ENCODE measurements around the gene KRT81. TPM values are rescaled to one million over a fixed set of nuclear protein-coding genes. Genes with fewer than 3 reads are reported as not detected.

KRT81 gene
- polyA plus RNA-seq, 3 donors: not detected

DNA sequence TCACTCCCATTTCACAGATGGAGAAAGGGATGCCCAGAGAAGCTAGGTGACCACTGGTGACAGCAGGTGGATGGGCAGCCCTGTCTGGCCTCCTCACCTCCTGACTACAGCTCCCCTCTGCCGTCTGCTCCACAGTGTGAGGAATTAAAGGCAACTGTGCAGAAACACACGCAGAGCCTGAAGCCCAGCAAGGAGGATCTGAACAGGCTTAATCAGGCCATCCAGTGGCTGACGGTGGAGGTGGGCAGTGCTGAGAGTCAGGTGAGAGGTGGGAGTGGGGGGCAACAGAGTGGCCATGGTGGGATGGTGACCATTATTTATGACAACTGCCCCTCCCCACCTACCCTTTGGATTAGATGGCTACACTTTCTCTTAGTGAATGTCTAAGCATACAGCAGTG lies 15.6 kb downstream of the KRT81 start:
- Mint-ChIP-seq H3K27me3 (ENCODE audit: low read depth in 3 of 3) (peaks cover 19 to 43% (median 22%) of the 10 kb centered on the region in 3 donors), H3K4me3 (no peak overlapping the region), H3K9me3 (peaks cover 0 to 1% (median 0%) of the 10 kb centered on the region in 7 donors), H3K4me1 (peaks cover 32% of the 10 kb centered on the region), H3K36me3 (no peaks in the 10 kb centered on the region), H3K27ac (no peak overlapping the region)
- Histone ChIP-seq H3K79me2 (ENCODE audit: insufficient read depth, low read length) (no peaks in the 10 kb centered on the region), H3K4me1 (ENCODE audit: control insufficient read depth in 1 of 2, insufficient read depth in 2 of 2, low read length in 2 of 2) (peaks cover 27 to 32% of the 10 kb centered on the region in 2 donors), H3K4me2 (replicated peaks; ENCODE audit: extremely low read depth, low read length, poor library complexity, severe bottlenecking) (no peak overlapping the region), H3K4me3 (replicated peaks in 1 of 3; ENCODE audit: low read depth in 2 of 3, low read length in 3 of 3) (no peak overlapping the region), H3K27ac (ENCODE audit: low read depth in 1 of 2, low read length in 2 of 2) (no peak overlapping the region), H3K27me3 (ENCODE audit: control insufficient read depth in 2 of 2, insufficient read depth in 2 of 2, low read length in 2 of 2) (peaks cover 2 to 41% of the 10 kb centered on the region in 2 donors), H3K9me3 (replicated peaks in 1 of 2; ENCODE audit: control insufficient read depth in 1 of 2, insufficient read depth in 1 of 2, low read length in 2 of 2) (no peaks in the 10 kb centered on the region), H3K9ac (ENCODE audit: insufficient read depth, low read length, poor library complexity, severe bottlenecking) (no peak overlapping the region), H3K36me3 (replicated peaks in 1 of 2; ENCODE audit: control insufficient read depth in 1 of 2, insufficient read depth in 2 of 2, low read length in 2 of 2) (no peaks in the 10 kb centered on the region), H2AFZ (ENCODE audit: insufficient read depth, low read depth, low read length, poor library complexity, severe bottlenecking) (no peak overlapping the region), H4K20me1 (ENCODE audit: insufficient read depth, low read length) (no peaks in the 10 kb centered on the region)
- TF ChIP-seq, protein P1, sequence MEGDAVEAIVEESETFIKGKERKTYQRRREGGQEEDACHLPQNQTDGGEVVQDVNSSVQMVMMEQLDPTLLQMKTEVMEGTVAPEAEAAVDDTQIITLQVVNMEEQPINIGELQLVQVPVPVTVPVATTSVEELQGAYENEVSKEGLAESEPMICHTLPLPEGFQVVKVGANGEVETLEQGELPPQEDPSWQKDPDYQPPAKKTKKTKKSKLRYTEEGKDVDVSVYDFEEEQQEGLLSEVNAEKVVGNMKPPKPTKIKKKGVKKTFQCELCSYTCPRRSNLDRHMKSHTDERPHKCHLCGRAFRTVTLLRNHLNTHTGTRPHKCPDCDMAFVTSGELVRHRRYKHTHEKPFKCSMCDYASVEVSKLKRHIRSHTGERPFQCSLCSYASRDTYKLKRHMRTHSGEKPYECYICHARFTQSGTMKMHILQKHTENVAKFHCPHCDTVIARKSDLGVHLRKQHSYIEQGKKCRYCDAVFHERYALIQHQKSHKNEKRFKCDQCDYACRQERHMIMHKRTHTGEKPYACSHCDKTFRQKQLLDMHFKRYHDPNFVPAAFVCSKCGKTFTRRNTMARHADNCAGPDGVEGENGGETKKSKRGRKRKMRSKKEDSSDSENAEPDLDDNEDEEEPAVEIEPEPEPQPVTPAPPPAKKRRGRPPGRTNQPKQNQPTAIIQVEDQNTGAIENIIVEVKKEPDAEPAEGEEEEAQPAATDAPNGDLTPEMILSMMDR (IDR thresholded peaks at IDR 0.05): no peak
- intact Hi-C loops (cut with micrococcal nuclease): loop anchor here in 1 of 2 donors (5.0 kb wide), 1 partner anchor 53 kb away; no protein-coding TSS in a partner anchor
- no peak for DNase-seq
- WGBS (ENCODE audit: insufficient coverage): 100% methylated on average over 2 of the region's 3 CpGs

DNA sequence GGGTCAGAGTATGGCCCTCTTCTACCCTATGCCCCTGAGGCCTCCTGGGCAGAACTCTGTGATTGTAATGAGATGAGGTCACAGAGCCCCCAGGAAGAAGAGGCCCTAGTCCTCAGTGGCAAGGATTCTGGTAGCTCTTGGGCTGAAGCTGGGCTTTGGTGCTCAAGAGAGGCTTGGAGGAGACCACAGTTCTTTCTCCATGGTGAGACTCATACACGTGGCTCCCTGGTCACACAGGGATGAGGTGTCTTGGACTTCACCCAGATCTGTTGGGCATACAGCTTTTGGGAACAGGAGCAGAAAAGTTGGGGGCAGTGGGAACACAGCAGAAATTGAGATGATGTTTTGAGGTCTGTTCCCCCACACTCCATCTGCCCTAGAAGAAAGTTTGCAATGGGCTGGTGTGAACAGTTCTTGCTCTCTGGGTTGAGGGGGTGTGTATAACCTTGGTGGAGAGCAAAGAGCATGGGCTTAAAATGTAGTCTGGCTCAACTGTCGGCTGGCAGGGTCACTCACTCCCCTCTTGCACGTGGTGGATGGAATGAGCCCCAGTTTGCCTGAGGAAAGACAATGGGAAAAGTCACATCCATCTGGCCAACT lies 16.7 kb downstream of the KRT81 start, which contains the start of gene KRT86:
KRT86 (plus strand) TSS at position 125 of the 600 bp plus-strand sequence. CDS start 27,272 bp downstream, outside the sequence.
- H3K9me3 ChIP-seq (replicated peaks in 1 of 2; ENCODE audit: control insufficient read depth in 1 of 2, insufficient read depth in 1 of 2, low read length in 2 of 2): no peaks in the 10 kb centered on the region
- H3K9ac ChIP-seq (ENCODE audit: insufficient read depth, low read length, poor library complexity, severe bottlenecking): no peak within 1 kb of the TSS
- TF ChIP-seq, protein P1 (IDR thresholded peaks at IDR 0.05): no peak
- H3K4me2 ChIP-seq (replicated peaks; ENCODE audit: extremely low read depth, low read length, poor library complexity, severe bottlenecking): no peak within 1 kb of the TSS
- Mint-ChIP-seq H3K27me3 (ENCODE audit: low read depth in 3 of 3) (peaks cover 19 to 45% (median 23%) of the 10 kb centered on the region in 3 donors), H3K27ac (peak within 1 kb of the TSS in 1 of 7 donors; percentile 1), H3K4me3 (peak within 1 kb of the TSS in 1 of 2 donors; percentile 7), H3K9me3 (peaks cover 0 to 1% (median 0%) of the 10 kb centered on the region in 7 donors), H3K36me3 (no peaks in the 10 kb centered on the region), H3K4me1 (peaks cover 21% of the 10 kb centered on the region)
- intact Hi-C loops (cut with micrococcal nuclease): loop anchor here in 1 of 2 donors (5.0 kb wide), 1 partner anchor 52 kb away; no protein-coding TSS in a partner anchor
- no peak for DNase-seq
- no peak within 1 kb of the TSS for H3K27ac ChIP-seq (ENCODE audit: low read depth in 1 of 2, low read length in 2 of 2)
- no peaks in the 10 kb centered on the region for H4K20me1 ChIP-seq (ENCODE audit: insufficient read depth, low read length)
- 83% methylated on average over 3 of the region's 3 CpGs for WGBS (ENCODE audit: insufficient coverage)
- peaks cover 4 to 43% of the 10 kb centered on the region in 2 donors for H3K27me3 ChIP-seq (ENCODE audit: control insufficient read depth in 2 of 2, insufficient read depth in 2 of 2, low read length in 2 of 2)
- peaks cover 18 to 23% of the 10 kb centered on the region in 2 donors for H3K4me1 ChIP-seq (ENCODE audit: control insufficient read depth in 1 of 2, insufficient read depth in 2 of 2, low read length in 2 of 2)
- no peak within 1 kb of the TSS for H3K4me3 ChIP-seq (replicated peaks in 1 of 3; ENCODE audit: low read depth in 2 of 3, low read length in 3 of 3)
- H2AFZ ChIP-seq (ENCODE audit: insufficient read depth, low read depth, low read length, poor library complexity, severe bottlenecking): no peak within 1 kb of the TSS
- no peaks in the 10 kb centered on the region for H3K36me3 ChIP-seq (replicated peaks in 1 of 2; ENCODE audit: control insufficient read depth in 1 of 2, insufficient read depth in 2 of 2, low read length in 2 of 2)
- H3K79me2 ChIP-seq (ENCODE audit: insufficient read depth, low read length): no peaks in the 10 kb centered on the region

Data from CD14-positive monocyte (primary cell).